NCI-H2196 (cell line): Measurements from ENCODE around the gene HIGD1C.
"Not testable (repeated sequence)": the region's sequence is repeated elsewhere in the genome, so short reads cannot be mapped to it uniquely, and the experiment has no call there.

Source experiments
- DNase-seq: peaks from one replicate; lab custom pipeline; 2025; ENCODE audit not compliant: unreplicated experiment; lab: John Stamatoyannopoulos, UW

HIGD1C gene

DNA sequence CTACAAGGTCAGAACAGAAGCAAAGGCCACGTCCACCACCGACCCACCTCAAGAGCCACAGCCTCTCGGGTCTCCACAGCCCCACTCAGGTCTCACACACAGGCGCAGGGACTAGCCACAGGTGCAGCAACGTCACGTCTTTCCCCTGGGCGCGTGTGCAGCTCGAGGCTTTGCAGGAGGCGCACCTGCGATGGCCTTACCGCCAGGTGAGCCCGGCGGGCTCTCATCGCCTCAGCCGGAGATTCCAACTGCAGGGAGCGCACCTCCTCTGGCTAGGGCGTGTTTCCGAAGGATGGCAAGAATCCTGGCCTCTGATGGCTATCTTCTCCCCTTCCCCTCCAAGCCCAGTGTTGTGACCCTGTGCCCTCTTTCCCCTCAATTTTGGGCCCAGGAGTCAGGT is at the start of gene HIGD1C:
HIGD1C (plus strand) TSS at position 35 of the 400 bp plus-strand sequence. CDS start 1,455 bp downstream, outside the sequence.
- DNase-seq = no peak

DNA sequence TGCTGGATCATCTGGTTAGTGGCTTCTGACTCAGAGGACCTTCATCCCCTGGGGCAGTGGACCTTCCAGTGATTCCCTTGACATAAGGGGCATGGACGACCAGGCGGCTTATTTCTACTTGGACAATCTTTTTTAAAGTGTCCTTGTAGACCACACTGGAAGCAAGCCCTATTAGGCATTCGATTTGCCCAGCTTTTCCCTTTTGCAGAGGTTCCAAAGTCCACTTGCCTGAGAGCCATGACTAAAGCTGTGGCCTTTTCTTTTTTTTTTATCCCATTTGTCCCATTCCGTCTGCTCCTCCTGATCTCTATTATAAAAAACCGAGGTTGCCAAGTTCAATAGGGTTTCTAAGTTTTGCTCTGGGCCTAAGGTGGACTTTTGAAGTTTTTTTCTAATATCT is 43.9 kb upstream of the HIGD1C start:
- DNase-seq = not testable (repeated sequence)

DNA sequence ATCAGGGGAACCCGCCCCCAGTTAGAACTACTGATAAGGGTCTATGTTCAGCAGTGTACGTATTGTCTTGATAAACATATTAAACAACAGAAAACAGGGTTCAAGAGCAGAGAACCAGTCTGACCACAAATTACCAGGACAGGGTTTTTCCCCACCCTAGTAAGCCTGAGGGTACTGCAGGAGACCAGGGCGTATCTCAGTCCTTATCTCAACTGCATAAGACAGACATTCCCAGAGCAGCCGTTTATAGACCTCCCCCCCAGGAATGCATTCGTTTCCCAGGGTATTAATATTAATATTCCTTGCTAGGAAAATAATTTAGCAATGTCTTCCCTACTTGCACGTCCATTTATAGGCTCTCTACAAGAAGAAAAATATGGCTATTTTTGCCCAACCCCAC is 40.0 kb upstream of the HIGD1C start:
- DNase-seq = not testable (repeated sequence)

- DNase-seq = no peak
Observed at GRCh38 chr12:50913224-50913623, 39.1 kb upstream of the HIGD1C start.

DNA sequence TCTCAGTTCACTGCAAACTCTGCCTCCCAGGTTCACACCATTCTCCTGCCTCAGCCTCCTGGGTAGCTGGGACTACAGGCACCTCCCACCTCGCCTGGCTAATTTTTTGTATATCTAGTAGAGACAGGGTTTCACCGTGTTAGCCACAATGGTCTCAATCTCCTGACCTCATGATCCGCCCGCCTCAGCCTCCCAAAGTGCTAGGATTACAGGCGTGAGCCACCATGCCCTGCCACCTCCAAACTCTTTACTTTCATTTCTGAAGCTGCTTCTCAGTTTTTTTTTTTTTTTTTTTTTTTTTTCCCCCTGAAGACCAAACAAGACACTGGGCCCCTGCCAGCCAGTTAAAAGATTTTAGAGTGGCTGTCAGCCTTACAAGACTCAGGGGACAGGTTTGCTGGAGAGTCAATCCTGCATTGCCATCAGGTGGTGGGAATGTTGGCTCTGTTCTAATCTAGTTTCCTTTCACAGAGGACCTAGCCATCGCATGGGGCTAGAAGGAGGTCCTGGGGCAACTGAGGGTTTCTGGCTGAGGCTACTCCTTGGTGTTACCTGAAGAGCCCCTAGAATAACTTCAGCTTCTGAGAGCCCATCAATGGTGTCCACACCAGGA is 37.4 kb upstream of the HIGD1C start:
- DNase-seq = no peak

DNA sequence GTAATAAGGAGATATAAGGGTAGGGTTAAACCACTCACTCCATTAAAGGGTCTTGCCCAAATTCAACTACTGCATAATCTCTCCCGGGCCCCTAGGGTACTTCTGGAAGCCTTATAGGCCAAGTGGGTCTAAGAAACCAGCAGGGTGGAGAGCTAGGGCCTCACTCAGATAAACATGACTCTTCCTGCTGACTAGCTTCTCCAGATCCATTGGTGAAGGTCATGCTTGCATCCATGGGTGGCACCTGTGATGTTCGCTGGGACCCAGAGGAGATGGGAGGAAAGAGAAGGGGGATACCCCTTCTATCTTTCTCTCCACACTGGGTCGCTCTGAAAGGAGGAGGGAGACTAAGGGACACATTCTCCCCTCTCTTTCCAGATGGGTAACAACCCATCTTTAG is 36.1 kb upstream of the HIGD1C start:
- DNase-seq = no peak

DNA sequence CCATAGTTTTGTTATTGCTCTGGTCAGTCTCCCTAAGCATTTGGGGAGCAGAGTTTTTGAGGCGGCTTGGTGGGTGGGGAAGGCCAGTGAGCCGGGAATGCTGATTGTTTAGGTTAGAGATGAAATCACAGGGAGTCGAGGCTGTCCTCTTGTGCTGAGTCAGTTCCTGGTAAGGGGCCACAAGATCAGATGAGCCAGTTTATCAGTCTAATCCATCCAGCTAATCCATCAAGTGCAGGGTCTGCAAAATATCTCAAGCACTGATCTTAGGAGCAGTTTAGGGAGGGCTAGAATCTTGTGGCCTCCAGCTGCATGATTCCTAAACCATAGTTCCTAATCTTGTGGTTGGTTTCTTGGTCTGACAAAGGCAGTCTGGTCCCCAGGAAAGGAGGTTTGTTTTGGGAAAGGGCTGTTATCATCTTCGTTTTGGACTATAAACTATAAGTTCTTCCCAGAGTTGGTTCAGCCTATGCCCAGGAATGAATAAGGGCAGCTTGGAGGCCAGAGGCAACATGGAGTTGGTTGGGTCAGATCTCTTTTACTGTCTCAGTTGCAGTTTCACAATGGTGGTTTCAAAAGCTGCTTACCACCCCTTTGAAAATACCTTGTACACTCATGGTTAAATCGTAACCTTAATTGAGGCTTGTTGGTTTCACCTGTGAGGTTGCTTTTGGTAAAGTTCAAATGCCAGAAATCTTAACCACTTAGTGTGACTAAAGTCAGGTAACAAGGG is 33.6 kb upstream of the HIGD1C start:
- no peak for DNase-seq

- no peak for DNase-seq
Observed at GRCh38 chr12:50922820-50923219, 29.5 kb upstream of the HIGD1C start.

DNA sequence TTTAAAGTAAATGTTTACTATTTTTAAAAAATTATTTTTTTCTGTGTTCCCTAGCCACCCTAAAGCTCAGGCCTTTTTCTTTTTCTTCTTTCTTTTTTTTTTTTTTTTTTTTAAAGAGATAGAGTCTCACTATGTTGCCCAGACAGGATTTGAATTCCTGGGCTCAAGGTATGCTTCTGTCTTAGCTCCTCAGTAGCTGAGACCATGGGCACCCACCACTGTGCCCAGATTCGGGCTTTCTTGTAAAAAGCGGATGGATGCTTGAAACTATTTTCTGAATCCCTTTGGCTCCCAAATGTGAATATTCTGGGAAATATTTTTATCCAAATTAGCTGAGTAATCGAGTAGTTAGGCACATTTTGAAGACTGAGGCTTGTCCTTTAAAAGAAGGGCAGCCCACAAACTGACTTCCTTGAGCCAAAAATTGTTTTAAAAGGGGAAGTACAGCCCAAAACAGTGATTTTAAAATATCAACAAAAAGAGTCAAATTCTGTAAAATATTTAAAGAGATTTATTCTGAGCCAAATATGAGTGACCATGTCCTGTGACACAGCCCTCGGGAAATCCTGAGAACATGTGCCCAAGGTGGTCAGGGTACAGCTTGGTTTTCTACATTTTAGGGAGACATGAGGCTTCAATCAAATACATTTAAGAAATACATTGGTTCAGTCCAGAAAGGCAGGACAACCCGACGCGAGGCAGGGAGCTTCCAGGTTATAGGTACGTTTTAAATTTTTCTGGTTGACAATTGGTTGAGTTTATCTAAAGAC is 28.8 kb upstream of the HIGD1C start:
- DNase-seq = no peak

DNA sequence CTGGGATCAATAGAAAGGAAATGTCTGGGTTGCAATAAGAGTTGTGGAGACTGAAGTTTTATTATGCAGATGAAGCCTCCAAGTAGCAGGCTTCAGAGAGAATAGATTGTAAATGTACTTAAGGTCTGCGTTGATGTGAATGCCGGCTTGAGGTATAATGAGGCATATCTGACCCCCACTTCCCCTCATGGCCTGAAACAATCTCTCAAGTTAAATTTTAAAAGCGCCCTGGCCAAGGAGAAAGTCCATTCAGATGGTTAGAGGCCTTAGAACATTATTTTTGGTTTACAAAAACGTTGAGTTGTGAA is 28.3 kb upstream of the HIGD1C start:
- no peak for DNase-seq

- DNase-seq = peak; percentile 88
Observed at GRCh38 chr12:50924439-50925341, 27.7 kb upstream of the HIGD1C start.

GRCh38 chr12:50925342-50925651 is 27.0 kb upstream of the HIGD1C start:
- no peak for DNase-seq

DNA sequence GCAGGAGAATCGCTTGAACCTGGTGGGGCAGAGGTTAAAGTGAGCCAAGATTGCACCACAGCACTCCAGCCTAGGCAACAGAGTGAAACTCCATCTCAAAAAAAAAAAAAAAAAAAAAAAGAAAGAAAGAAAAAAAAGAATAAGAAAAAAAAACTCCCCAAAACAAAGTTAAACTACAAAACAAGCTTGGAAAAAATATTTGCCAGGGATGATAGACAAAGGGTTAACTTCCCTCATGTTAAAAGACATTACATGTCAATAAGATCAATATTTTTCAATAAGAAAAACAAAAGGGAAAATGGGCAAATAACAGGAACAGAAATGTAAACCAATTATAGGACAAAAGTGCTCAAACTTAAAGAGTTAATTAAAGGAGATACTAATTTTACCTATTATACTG is 26.4 kb upstream of the HIGD1C start:
- no peak for DNase-seq

- no peak for DNase-seq
Observed at GRCh38 chr12:50926415-50926814, 25.9 kb upstream of the HIGD1C start.

- not testable (repeated sequence) for DNase-seq
Observed at GRCh38 chr12:50926932-50927331, 25.4 kb upstream of the HIGD1C start.

DNA sequence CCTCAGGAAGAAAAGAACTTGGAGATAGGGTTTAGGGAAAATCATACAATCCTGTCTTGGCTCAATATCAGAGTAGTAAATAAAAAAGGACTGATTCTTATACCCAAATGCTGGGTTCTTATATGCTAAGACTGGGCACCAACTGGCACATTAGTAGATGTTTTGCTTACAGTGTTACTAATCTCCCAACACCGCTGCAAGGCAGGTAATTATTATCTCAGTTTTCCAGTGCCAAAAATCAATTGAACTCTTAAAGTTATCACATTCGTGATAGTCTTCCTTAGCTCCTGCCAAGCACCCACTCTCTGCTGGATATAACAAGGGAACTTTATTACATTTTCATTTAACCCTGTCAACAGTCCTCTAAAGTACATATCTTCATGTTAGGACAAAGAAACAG is 25.0 kb upstream of the HIGD1C start:
- DNase-seq = no peak

DNA sequence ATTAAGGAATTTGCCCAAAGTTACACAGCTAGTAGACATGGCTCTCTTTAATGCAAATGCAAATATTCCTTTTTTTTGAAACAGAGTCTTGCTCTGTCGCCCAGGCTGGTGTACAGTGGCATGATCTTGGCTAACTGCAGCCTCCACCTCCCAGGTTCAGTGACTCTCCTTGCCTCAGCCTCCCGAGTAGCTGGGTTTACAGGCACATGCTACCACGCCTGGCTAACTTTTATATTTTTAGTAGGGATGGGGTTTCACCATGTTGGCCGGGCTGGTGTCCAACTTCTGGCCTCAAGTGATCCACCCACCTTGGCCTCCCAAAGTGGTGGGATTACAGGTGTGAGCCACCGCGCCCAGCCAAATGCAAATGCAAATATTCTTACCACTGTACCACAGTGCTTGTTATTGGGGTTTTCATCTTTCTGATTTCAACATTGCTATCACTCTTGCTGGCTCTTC is 24.5 kb upstream of the HIGD1C start:
- no peak for DNase-seq

GRCh38 chr12:50928392-50928791 is 24.0 kb upstream of the HIGD1C start:
- DNase-seq = no peak

GRCh38 chr12:50929831-50930230 is 22.5 kb upstream of the HIGD1C start:
- no peak for DNase-seq

DNA sequence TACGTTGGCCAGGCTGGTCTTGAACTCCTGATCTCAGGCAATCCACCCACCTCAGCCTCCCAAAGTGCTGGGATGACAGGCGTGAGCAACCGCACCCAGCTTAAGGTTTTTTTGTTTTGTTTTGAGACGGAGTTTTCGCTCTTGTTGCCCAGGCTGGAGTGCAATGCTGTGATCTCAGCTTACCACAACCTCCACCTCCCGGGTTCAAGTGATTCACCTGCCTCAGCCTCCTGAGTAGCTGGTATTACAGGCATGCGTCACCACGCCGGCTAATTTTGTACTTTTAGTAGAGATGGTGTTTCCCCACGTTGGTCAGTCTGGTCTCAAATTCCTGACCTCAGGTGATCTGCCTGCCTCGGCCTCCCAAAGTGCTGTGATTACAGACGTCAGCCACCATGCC is 21.9 kb upstream of the HIGD1C start:
- not testable (repeated sequence) for DNase-seq

GRCh38 chr12:50932787-50933280 is 19.5 kb upstream of the HIGD1C start:
- no peak for DNase-seq
